OCI-LY1 (cell line): ENCODE data around the gene CYB5A.

Source experiments
- CTCF ChIP-seq: fragments of 200-600 bp; sonication (generic), shearing (Covaris generic); IDR thresholded peaks from 2 replicates; pipeline ENCODE4 v1.5.1; 2017; ENCODE audit warnings: mild to moderate bottlenecking, antibody characterized with exemption, low read length, moderate library complexity, mixed read lengths
- EZH2 ChIP-seq: fragments of 200-600 bp; sonication (generic), shearing (Covaris generic); IDR thresholded peaks from 2 replicates; pipeline ENCODE4 v1.8.0; 2017; ENCODE audit warnings: borderline replicate concordance, mixed run types, mild to moderate bottlenecking, antibody characterized with exemption, low read length, moderate library complexity, mixed read lengths

GRCh38 chr18:74273394-74273793 lies 18.4 kb downstream of the CYB5A start:
- TF ChIP-seq CTCF (no peak), EZH2 (no peak)
